Breast epithelium (tissue), 4 donors: ENCODE measurements around the gene METTL21A. TPM values are rescaled to one million over a fixed set of nuclear protein-coding genes. Genes with fewer than 3 reads are reported as not detected.
A peak's percentile ranks its signal among the peaks of the same experiment; 100 is the strongest.

Source experiments
- DNase-seq, 2 donors: peaks; one replicate each; pipeline ENCODE4 v3.0.0-alpha.2; 2019; ENCODE audit warnings: low spot score in 2 of 2
- H3K27ac ChIP-seq, 2 donors: fragments of 200-600 bp; sonication (generic) in 1 of 2; one replicate each; pipeline ENCODE4 v1.5.1; 2016 to 2019; ENCODE audit warnings: mild to moderate bottlenecking in 1 of 2
- H3K27me3 ChIP-seq, 2 donors: fragments of 200-600 bp; sonication (generic) in 1 of 2; one replicate each; pipeline versions ENCODE4 v1.5.1 to v1.6.0; 2017 to 2019; ENCODE audit warnings: control low read depth in 1 of 2, mild to moderate bottlenecking in 1 of 2
- H3K36me3 ChIP-seq: fragments of 200-600 bp; one replicate; pipeline ENCODE4 v1.5.1; 2019
- H3K4me1 ChIP-seq, 2 donors: fragments of 200-600 bp; sonication (generic); one replicate each; pipeline ENCODE4 v1.5.1; 2016 to 2019; ENCODE audit warnings: control low read depth in 1 of 2
- H3K4me3 ChIP-seq, 3 donors: fragments of 200-600 bp; sonication (generic); 1 replicate in 2 of 3; 2 replicates in 1 of 3; pipeline ENCODE4 v1.5.1; 2016 to 2019; ENCODE audit warnings: mild to moderate bottlenecking in 3 of 3, moderate library complexity in 2 of 3
- H3K9me3 ChIP-seq, 2 donors: fragments of 200-600 bp; sonication (generic) in 1 of 2; one replicate each; pipeline ENCODE4 v1.5.1; 2016 to 2019; ENCODE audit warnings: control low read depth in 1 of 2
- CTCF ChIP-seq, 3 donors: fragments of 450-650 bp; IDR thresholded peaks; one replicate each; pipeline ENCODE4 v1.5.1; 2016 to 2017; ENCODE audit warnings: antibody characterized with exemption in 3 of 3, mild to moderate bottlenecking in 3 of 3, moderate library complexity in 3 of 3
- POLR2A ChIP-seq: fragments of 450-650 bp; IDR thresholded peaks from one replicate; pipeline ENCODE4 v1.6.1; 2016; ENCODE audit warnings: antibody characterized with exemption, mild to moderate bottlenecking, moderate library complexity
- POLR2AphosphoS5 ChIP-seq, 3 donors: sonication (generic); formaldehyde crosslinking; IDR thresholded peaks; one replicate each; pipeline ENCODE4 v1.6.1; 2017; ENCODE audit warnings: antibody characterized with exemption in 3 of 3
- intact Hi-C: fragments of 100-400 bp; cut with DNase I; formaldehyde crosslinking; loops from one replicate; pipeline ENCODE4 v1.15.1; 2023; ENCODE audit warnings: low total_unique reads
- total RNA-seq, 3 donors: library from RNA; depleted of rRNA; stranded (reverse); fragments of >200 nt; gene quantifications; one replicate each; pipeline ENCODE4 v1.1.0, GENCODE V29; 2016

The METTL21A gene
- total RNA-seq, 3 donors from 2014 or later, result 12.4 to 17.0 (median 13.3) TPM

- H3K27ac ChIP-seq, result no peak overlapping the region
- peaks cover 0 to 4% of the 10 kb centered on the region in 2 donors for H3K4me1 ChIP-seq
- no peak for DNase-seq
- no peaks in the 10 kb centered on the region for H3K36me3 ChIP-seq
- no peaks in the 10 kb centered on the region for H3K9me3 ChIP-seq
- H3K4me3 ChIP-seq, result no peak overlapping the region
- no peak for TF ChIP-seq POLR2A
- TF ChIP-seq CTCF (IDR thresholded peaks at IDR 0.05), result no peak
- intact Hi-C loops, result loop anchor here (5.0 kb wide), 1 partner anchor 282 kb away; no protein-coding TSS in a partner anchor
- H3K27me3 ChIP-seq, result no peaks in the 10 kb centered on the region
These were observed 5.4 kb downstream of the METTL21A start for GRCh38 chr2:207619764-207620203.

GRCh38 chr2:207617011-207617671 lies 8.1 kb downstream of the METTL21A start:
- Histone ChIP-seq H3K27me3 (no peaks in the 10 kb centered on the region), H3K36me3 (no peaks in the 10 kb centered on the region), H3K27ac (peak overlapping the region; percentile 64 to 74), H3K9me3 (no peaks in the 10 kb centered on the region), H3K4me3 (no peak overlapping the region), H3K4me1 (no peaks in the 10 kb centered on the region)
- intact Hi-C loops, result loop anchor here (5.0 kb wide), 1 partner anchor 280 kb away; no protein-coding TSS in a partner anchor
- TF ChIP-seq POLR2A (no peak), CTCF (IDR thresholded peaks at IDR 0.05) (no peak), POLR2AphosphoS5 (IDR thresholded peaks at IDR 0.05) (no peak)
- DNase-seq, result no peak

GRCh38 chr2:207616185-207616584 lies 9.0 kb downstream of the METTL21A start:
- peak overlapping the region in 1 of 2 donors; percentile 64 for H3K27ac ChIP-seq
- no peaks in the 10 kb centered on the region for H3K4me1 ChIP-seq

GRCh38 chr2:207614824-207615223 lies 10.4 kb downstream of the METTL21A start:
- intact Hi-C loops, result loop anchor here (5.0 kb wide), 1 partner anchor 278 kb away; no protein-coding TSS in a partner anchor
- Histone ChIP-seq H3K9me3 (no peaks in the 10 kb centered on the region), H3K36me3 (no peaks in the 10 kb centered on the region), H3K27ac (no peak overlapping the region), H3K4me1 (no peaks in the 10 kb centered on the region), H3K4me3 (no peak overlapping the region), H3K27me3 (no peaks in the 10 kb centered on the region)
- TF ChIP-seq POLR2A (no peak), CTCF (IDR thresholded peaks at IDR 0.05) (no peak), POLR2AphosphoS5 (IDR thresholded peaks at IDR 0.05) (no peak)
- DNase-seq, result no peak

More at GRCh38 chr2:207616185-207616584, 9.0 kb downstream of the METTL21A start:
- no peak for DNase-seq
- Histone ChIP-seq H3K27me3 (no peaks in the 10 kb centered on the region), H3K36me3 (no peaks in the 10 kb centered on the region), H3K9me3 (no peaks in the 10 kb centered on the region), H3K4me3 (no peak overlapping the region)
- TF ChIP-seq CTCF (IDR thresholded peaks at IDR 0.05), result no peak
- TF ChIP-seq POLR2AphosphoS5 (IDR thresholded peaks at IDR 0.05), result no peak
- TF ChIP-seq POLR2A, result no peak
- intact Hi-C loops, result loop anchor here (5.0 kb wide), 1 partner anchor 279 kb away; no protein-coding TSS in a partner anchor

- no peaks in the 10 kb centered on the region for H3K36me3 ChIP-seq
- H3K9me3 ChIP-seq, result no peaks in the 10 kb centered on the region
- TF ChIP-seq POLR2A (no peak), CTCF (IDR thresholded peaks at IDR 0.05) (no peak), POLR2AphosphoS5 (IDR thresholded peaks at IDR 0.05) (no peak)
- H3K27me3 ChIP-seq, result no peaks in the 10 kb centered on the region
- H3K27ac ChIP-seq, result no peak overlapping the region
- DNase-seq, result no peak
- intact Hi-C loops, result no loop called here
- H3K4me3 ChIP-seq, result no peak overlapping the region
- no peaks in the 10 kb centered on the region for H3K4me1 ChIP-seq
These were observed 12.5 kb downstream of the METTL21A start for GRCh38 chr2:207612714-207613113.
